Astrocyte (in vitro differentiated cells and primary cell): Measurements from ENCODE around the gene ANAPC10. TPM values are rescaled to one million over a fixed set of nuclear protein-coding genes. Genes with fewer than 3 reads are reported as not detected.

Experiments
- DNase-seq: peaks from one replicate; pipeline ENCODE4 v3.0.0-alpha.2; 2010; ENCODE audit warnings: low read depth
- FAIRE-seq: peaks from 2 replicates; lab custom pipeline; 2011; peaks lifted over from hg19 to GRCh38; lab: Jason Lieb, UNC
- H2AFZ ChIP-seq: 2 replicates; pipeline ENCODE4 v1.6.0; 2012; ENCODE audit warnings: low read depth, low read length, inconsistent platforms
- H3K27ac ChIP-seq: 2 replicates; pipeline ENCODE4 v1.5.1; 2011; ENCODE audit warnings: low read depth, low read length, inconsistent platforms
- H3K27me3 ChIP-seq: 2 replicates; pipeline ENCODE4 v1.6.0; 2011; ENCODE audit warnings: low read length, inconsistent platforms; ENCODE audit not compliant: insufficient read depth
- H3K36me3 ChIP-seq: 2 replicates; pipeline ENCODE4 v1.5.1; 2011; ENCODE audit warnings: low read length, inconsistent platforms; ENCODE audit not compliant: insufficient read depth
- H3K4me1 ChIP-seq: 2 replicates; pipeline ENCODE4 v1.5.1; 2011; ENCODE audit warnings: low read length, inconsistent platforms; ENCODE audit not compliant: insufficient read depth
- H3K4me2 ChIP-seq: 2 replicates; pipeline ENCODE4 v1.6.0; 2012; ENCODE audit warnings: low read length, inconsistent platforms
- H3K4me3 ChIP-seq: 2 replicates; pipeline ENCODE4 v1.5.1; 2011; ENCODE audit warnings: low read depth, mild to moderate bottlenecking, low read length, inconsistent platforms; ENCODE audit not compliant: insufficient read depth
- H3K79me2 ChIP-seq: 2 replicates; pipeline ENCODE4 v1.6.0; 2012; ENCODE audit warnings: mild to moderate bottlenecking, low read length, inconsistent platforms; ENCODE audit not compliant: insufficient read depth
- H3K9ac ChIP-seq: 2 replicates; pipeline ENCODE4 v1.6.0; 2012; ENCODE audit warnings: mild to moderate bottlenecking, low read length, inconsistent platforms
- H3K9me3 ChIP-seq: 2 replicates; pipeline ENCODE4 v1.5.1; 2012; ENCODE audit warnings: low read depth, mild to moderate bottlenecking, low read length, inconsistent platforms; ENCODE audit not compliant: insufficient read depth
- H4K20me1 ChIP-seq: 2 replicates; pipeline ENCODE4 v1.6.0; 2012; ENCODE audit warnings: low read length, inconsistent platforms; ENCODE audit not compliant: insufficient read depth
- H3K27ac Mint-ChIP-seq: one replicate; pipeline ENCODE4 v1.8.0; 2021; ENCODE audit warnings: mild to moderate bottlenecking, mixed read lengths; ENCODE audit not compliant: unreplicated experiment
- H3K27me3 Mint-ChIP-seq: one replicate; pipeline ENCODE4 v1.8.0; 2021; ENCODE audit warnings: low read depth, mixed read lengths; ENCODE audit not compliant: unreplicated experiment
- H3K36me3 Mint-ChIP-seq: one replicate; pipeline ENCODE4 v1.8.0; 2021; ENCODE audit warnings: low read depth, mixed read lengths; ENCODE audit not compliant: unreplicated experiment
- H3K4me1 Mint-ChIP-seq: one replicate; pipeline ENCODE4 v1.8.0; 2021; ENCODE audit warnings: low read depth, mixed read lengths; ENCODE audit not compliant: unreplicated experiment
- H3K4me3 Mint-ChIP-seq: one replicate; pipeline ENCODE4 v1.8.0; 2021; ENCODE audit warnings: mild to moderate bottlenecking, moderate library complexity, mixed read lengths; ENCODE audit not compliant: unreplicated experiment
- H3K9me3 Mint-ChIP-seq: one replicate; pipeline ENCODE4 v1.8.0; 2021; ENCODE audit warnings: mild to moderate bottlenecking, mixed read lengths; ENCODE audit not compliant: unreplicated experiment
- EZH2 ChIP-seq: IDR thresholded peaks from 2 replicates; pipeline ENCODE4 v1.6.1; 2012; ENCODE audit warnings: mild to moderate bottlenecking, low read length, inconsistent platforms; ENCODE audit not compliant: insufficient read depth
- total RNA-seq: library from RNA; stranded (reverse); gene quantifications from 2 replicates; pipeline ENCODE4 v1.2.1, GENCODE V29; 2021
- TF ChIP-seq, protein P1 (sequence below): IDR thresholded peaks from 2 replicates; pipeline ENCODE4 v1.5.1; 2011; ENCODE audit warnings: low read depth, mild to moderate bottlenecking, inconsistent platforms, low read length, moderate library complexity; ENCODE audit not compliant: insufficient read depth

The ANAPC10 gene
- total RNA-seq, 1 donor from 2014 or later = 19.5 TPM

DNA sequence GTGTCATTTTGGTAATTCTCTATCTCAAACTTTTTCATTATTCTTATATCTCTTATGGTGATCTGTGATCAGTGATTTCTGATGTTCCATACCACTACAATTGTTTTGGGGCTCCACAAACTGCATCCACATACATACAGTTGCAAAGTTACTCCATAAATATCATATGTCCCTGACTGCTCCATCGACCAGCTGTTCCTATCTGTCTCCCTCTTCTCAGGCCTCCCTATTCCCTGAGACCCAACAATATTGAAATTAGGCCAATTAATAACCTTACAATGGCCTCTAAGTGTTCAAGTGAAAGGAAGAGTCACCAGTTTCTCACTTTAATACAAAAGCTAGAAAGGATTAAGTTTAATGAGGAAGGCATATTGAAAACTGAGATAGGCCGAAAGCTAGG is 108.7 kb downstream of the ANAPC10 start:
- no peak overlapping the region for H3K4me3 ChIP-seq
- Mint-ChIP-seq H3K36me3 (peaks cover 10% of the 10 kb centered on the region), H3K27me3 (no peaks in the 10 kb centered on the region), H3K4me1 (no peaks in the 10 kb centered on the region), H3K9me3 (peaks cover 1% of the 10 kb centered on the region), H3K27ac (no peak overlapping the region), H3K4me3 (no peak overlapping the region)
- no peak overlapping the region for H3K4me2 ChIP-seq
- DNase-seq = no peak
- TF ChIP-seq, protein P1, sequence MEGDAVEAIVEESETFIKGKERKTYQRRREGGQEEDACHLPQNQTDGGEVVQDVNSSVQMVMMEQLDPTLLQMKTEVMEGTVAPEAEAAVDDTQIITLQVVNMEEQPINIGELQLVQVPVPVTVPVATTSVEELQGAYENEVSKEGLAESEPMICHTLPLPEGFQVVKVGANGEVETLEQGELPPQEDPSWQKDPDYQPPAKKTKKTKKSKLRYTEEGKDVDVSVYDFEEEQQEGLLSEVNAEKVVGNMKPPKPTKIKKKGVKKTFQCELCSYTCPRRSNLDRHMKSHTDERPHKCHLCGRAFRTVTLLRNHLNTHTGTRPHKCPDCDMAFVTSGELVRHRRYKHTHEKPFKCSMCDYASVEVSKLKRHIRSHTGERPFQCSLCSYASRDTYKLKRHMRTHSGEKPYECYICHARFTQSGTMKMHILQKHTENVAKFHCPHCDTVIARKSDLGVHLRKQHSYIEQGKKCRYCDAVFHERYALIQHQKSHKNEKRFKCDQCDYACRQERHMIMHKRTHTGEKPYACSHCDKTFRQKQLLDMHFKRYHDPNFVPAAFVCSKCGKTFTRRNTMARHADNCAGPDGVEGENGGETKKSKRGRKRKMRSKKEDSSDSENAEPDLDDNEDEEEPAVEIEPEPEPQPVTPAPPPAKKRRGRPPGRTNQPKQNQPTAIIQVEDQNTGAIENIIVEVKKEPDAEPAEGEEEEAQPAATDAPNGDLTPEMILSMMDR = no peak
- no peak for TF ChIP-seq EZH2
- no peaks in the 10 kb centered on the region for H3K9me3 ChIP-seq
- H2AFZ ChIP-seq = no peak overlapping the region
- H3K36me3 ChIP-seq = no peaks in the 10 kb centered on the region
- no peak for FAIRE-seq
- no peaks in the 10 kb centered on the region for H3K27me3 ChIP-seq
- H3K9ac ChIP-seq = no peak overlapping the region
- H3K4me1 ChIP-seq = no peaks in the 10 kb centered on the region
- no peak overlapping the region for H3K27ac ChIP-seq
- no peaks in the 10 kb centered on the region for H4K20me1 ChIP-seq
- H3K79me2 ChIP-seq = no peaks in the 10 kb centered on the region

- no peaks in the 10 kb centered on the region for H4K20me1 ChIP-seq
- FAIRE-seq (no peak), DNase-seq (no peak)
- Mint-ChIP-seq H3K27me3 (no peaks in the 10 kb centered on the region), H3K9me3 (peaks cover 10% of the 10 kb centered on the region), H3K36me3 (peaks cover 8% of the 10 kb centered on the region), H3K4me1 (no peaks in the 10 kb centered on the region), H3K4me3 (no peak overlapping the region), H3K27ac (no peak overlapping the region)
- H3K9me3 ChIP-seq = no peaks in the 10 kb centered on the region
- TF ChIP-seq, protein P1 = no peak
- TF ChIP-seq EZH2 = no peak
- no peaks in the 10 kb centered on the region for H3K27me3 ChIP-seq
- H3K4me1 ChIP-seq = no peaks in the 10 kb centered on the region
- H3K79me2 ChIP-seq = no peaks in the 10 kb centered on the region
- H3K36me3 ChIP-seq = no peaks in the 10 kb centered on the region
- H3K9ac ChIP-seq = no peak overlapping the region
- H2AFZ ChIP-seq = no peak overlapping the region
- H3K4me3 ChIP-seq = no peak overlapping the region
- H3K4me2 ChIP-seq = no peak overlapping the region
- H3K27ac ChIP-seq = no peak overlapping the region
Observed at GRCh38 chr4:144985531-144985930, 112.5 kb downstream of the ANAPC10 start.

- Mint-ChIP-seq H3K4me3 (no peak overlapping the region), H3K36me3 (peaks cover 10% of the 10 kb centered on the region), H3K9me3 (peaks cover 14% of the 10 kb centered on the region), H3K4me1 (no peaks in the 10 kb centered on the region), H3K27me3 (no peaks in the 10 kb centered on the region), H3K27ac (no peak overlapping the region)
- TF ChIP-seq, protein P1 = no peak
- TF ChIP-seq EZH2 = no peak
- Histone ChIP-seq H3K9ac (no peak overlapping the region), H4K20me1 (no peaks in the 10 kb centered on the region), H3K9me3 (no peaks in the 10 kb centered on the region), H3K36me3 (no peaks in the 10 kb centered on the region), H3K4me1 (no peaks in the 10 kb centered on the region), H3K27me3 (no peaks in the 10 kb centered on the region), H3K4me2 (no peak overlapping the region), H2AFZ (no peak overlapping the region), H3K4me3 (no peak overlapping the region), H3K79me2 (no peaks in the 10 kb centered on the region), H3K27ac (no peak overlapping the region)
- FAIRE-seq (no peak), DNase-seq (no peak)
Observed at GRCh38 chr4:144985014-144985413, 113.0 kb downstream of the ANAPC10 start.
